ENCODE data around the gene RNF31.
"Not testable (repeated sequence)": the region's sequence is repeated elsewhere in the genome, so short reads cannot be mapped to it uniquely, and the experiment has no call there.

The RNF31 gene

DNA sequence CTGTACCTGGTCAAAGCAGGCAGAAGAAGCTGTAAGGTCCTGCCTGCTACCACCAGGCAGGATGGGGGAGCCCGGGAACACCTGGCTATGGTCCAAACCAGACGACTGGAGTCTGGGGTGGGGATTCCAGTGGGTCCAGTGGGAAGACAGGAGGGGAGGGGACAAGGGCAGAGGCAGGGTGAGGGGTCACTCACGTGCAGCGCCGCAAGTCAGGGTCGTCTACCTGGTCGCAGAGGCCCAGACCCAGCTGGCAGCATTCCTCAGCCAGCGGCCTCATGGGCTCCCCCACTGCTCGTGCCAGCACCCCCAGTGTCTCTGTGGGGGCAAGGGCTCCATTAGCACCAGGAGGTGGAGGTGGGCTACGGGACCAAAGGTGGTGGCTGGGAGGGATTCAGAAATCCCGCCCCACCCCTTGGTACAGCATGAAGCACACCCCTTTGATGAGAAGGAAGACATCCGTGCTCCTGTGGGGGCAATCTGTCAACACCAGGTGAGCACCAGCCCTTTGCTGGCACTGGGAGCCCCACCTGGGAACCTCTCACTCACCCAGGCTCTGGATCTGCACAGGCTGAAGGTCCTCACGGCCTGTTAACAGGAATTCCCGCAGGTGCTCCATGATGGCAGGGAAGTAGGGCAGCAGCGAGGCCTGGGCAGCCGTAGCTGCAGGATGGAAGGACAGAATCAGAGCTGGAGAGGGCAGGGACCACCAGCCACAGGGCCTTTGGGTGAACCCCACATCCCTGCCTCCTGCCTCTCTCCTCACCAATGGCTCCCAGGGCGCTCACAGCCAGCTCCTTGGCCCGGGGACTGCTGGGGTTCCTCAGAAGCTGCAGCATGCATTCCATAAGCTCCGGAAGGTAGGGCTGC lies 37.0 kb downstream of the RNF31 start:
- no peak for DNase-seq

DNA sequence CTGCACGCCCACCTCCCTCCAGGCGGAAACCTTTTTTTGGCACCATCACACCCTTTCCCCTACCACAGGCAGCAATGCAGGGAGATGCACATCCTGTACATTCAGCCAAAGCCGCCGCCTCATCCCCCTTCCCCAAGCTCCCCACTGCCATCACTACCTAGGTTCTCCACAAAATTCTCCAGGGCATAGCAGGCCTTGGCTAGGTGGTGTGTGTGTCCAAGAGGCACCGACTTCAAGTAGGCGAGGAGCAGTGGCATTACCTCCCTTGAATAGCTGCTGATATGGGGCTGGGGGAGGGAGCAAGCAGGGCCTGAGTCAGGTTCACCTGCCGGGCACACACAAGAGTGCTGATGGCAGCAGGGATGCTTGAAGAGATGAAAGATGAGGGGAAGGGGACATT lies 37.7 kb downstream of the RNF31 start:
- DNase-seq = no peak

DNA sequence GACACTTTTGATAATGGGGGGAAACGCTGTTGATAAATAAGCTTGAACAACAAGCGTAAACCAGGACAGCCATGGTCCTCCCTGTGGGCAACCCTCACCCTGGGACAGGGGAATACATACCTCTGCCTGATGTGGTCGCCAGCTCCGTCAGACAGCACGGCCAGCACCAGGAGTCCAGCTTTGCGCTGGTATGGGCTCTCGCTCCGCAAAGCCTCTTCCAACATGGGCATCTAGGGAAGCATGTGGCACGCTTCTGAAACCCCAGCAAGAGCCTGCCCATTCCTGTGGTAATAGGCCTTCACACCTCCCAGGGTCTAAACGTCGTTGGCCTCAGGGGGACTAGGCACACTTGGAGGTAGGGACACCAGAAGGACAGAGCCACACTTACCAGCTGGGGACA lies 38.4 kb downstream of the RNF31 start:
- no peak for DNase-seq

- no peak for DNase-seq
Observed at GRCh38 chr14:24186831-24187538, 39.7 kb downstream of the RNF31 start.

DNA sequence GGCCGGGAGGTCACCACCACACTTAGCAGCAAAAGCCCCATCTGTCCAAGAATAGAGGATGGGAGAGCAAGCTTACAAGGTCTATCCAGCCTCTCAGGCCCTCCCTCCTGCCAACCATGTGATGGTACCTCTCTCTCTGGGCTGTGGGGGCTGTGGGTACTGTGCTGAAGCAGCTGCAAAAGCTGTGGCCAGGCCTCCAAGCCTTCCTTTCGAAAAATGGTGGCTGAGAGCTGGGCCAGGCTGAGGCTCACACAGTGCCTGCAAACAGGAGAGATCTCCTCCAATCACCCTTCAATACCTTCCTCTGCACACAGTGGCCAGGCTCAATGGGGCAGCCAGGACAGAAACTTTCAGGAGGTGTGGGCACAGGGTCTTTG lies 40.2 kb downstream of the RNF31 start:
- no peak for DNase-seq

DNA sequence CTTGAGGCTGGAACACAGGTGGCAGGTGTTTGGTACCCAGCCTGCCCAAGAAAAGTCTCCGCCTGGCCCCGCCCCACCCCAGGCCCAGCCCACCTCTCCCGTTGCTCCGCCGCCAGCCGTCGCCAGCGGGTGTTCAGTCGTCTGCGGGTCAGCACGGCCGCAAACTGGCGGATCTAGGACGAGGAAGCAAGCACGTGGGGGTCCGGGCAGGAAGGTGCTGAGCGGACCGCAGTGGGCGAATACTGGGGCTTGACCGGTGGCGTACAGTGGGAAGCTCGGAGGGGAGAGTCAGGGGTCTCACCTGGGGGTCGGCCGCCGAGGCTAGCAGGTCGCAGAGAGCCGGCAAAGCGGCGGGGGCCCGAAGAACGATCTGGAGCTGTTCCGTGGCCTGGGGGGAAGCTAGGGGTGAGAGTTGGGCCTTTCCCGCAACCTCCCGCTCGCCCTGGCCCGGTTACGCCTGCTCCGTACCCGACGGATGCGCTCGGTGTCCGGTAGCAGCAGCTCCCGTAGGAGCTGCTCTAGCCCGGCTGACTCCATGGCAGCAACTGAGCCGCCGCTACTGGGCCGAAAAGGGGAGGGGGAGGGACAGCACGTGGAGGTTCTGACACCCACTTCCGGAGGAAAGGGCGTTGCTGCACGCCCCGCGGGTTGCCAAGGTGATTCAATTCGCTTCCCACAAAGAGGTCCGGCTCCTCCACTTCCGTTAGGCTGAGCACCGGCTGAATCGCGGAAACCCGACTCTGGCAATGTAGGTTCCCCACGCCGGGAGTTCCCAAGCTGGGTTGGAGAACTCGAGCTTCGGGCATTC lies 41.2 kb downstream of the RNF31 start, which contains the start of gene IPO4:
Gene IPO4 (minus strand): TSS at position 566 of the 808 bp plus-strand sequence. CDS start 29 bp downstream, at position 537.
- DNase-seq = peak; percentile 96 to 99 (median 98)

DNA sequence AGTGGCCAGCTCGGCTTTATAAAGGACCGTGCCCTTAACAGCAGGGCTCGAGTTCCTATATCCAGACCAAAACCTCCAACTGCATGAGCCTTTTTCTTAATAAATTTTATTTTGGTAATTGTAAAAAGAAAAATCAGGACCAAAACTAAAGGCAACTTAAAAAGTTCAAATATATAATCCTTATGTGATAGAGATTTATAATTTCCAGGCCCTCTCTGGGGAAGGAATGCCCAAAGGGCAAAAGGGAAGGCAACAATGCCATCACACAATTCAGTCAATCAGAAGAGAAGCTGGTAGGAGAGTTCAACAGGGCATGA lies 41.7 kb downstream of the RNF31 start:
- no peak for DNase-seq

DNA sequence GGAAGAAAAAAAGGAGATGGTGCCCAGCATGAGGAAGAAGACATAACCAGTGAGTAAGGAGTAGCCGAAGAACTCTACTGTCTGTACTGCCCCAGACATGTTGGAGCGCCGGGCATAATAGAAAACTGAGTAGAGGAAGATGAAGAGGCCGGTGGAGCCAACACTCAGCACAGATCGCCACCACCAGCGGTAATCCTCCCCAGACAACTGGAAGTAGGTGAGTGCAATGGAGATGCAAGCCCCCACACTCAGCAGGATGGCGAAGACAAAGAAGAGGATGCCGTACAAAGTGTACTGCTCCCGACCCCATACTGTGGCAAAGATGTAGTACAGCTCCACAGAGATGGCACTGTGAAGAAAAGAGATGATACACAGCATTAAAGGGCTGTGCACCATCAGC lies 42.2 kb downstream of the RNF31 start:
- no peak for DNase-seq

GRCh38 chr14:24190416-24190815 lies 43.1 kb downstream of the RNF31 start:
- DNase-seq = no peak

GRCh38 chr14:24192933-24193332 lies 45.6 kb downstream of the RNF31 start:
- no peak for DNase-seq

DNA sequence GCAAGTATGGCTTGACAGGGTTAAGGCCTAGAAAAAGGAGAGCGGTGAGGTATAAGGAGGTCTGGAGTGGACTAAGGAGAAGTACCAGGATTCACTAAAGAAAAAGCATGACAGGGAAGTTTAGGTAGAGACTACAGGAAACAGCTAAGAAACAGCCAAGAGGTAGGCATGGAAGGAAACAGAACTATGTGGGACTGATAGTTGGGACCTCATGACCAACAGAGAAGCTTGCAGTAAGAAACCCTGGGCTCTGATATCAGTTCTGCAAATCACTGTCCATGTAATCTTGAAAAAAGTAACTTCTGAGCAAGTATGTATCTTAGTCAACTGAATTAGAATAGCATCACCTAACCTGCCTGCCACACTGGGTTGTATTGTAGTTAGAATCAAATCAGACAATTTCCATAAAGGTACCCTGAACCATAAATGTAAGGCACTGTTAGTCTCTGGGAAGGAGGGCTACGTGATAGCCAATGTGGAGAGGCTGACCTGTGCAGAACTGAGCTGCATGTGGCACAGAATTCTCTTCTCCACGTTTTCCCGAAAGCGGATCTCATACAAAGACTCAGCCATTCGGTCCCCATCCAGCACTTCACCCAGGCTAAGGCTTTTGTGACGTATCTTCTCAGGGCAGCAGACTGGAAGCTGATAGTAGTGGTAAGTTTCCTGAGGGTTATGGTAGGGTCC lies 47.0 kb downstream of the RNF31 start:
- DNase-seq = no peak

DNA sequence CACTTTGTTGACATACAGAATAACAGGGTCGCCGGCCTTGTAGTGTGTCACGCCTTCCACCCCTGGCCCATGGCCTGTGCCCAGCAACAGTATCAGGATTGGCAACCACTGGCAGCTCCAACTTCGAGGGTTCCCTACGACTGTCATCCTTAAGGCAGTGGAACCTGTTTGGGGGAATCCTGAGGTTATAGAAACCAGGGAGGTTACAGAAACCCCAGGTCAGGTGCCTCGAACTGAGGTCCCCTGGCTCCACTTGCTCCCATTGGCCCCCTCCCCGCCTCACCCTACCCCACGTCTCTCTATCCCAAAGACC lies 47.5 kb downstream of the RNF31 start:
- no peak for DNase-seq

- peak; percentile 85 to 93 (median 92) for DNase-seq
Observed at GRCh38 chr14:24195186-24196070, 48.1 kb downstream of the RNF31 start, which contains the start of gene TM9SF1. TM9SF1 (minus strand) TSS chr14:24195441; CDS start chr14:24195019, 422 bp downstream.

- DNase-seq = peak in 2 of 3 experiments; percentile 40 to 73
Observed at GRCh38 chr14:24196071-24197055, 49.1 kb downstream of the RNF31 start.

- DNase-seq = no peak
Observed at GRCh38 chr14:24197056-24197450, 49.8 kb downstream of the RNF31 start.

DNA sequence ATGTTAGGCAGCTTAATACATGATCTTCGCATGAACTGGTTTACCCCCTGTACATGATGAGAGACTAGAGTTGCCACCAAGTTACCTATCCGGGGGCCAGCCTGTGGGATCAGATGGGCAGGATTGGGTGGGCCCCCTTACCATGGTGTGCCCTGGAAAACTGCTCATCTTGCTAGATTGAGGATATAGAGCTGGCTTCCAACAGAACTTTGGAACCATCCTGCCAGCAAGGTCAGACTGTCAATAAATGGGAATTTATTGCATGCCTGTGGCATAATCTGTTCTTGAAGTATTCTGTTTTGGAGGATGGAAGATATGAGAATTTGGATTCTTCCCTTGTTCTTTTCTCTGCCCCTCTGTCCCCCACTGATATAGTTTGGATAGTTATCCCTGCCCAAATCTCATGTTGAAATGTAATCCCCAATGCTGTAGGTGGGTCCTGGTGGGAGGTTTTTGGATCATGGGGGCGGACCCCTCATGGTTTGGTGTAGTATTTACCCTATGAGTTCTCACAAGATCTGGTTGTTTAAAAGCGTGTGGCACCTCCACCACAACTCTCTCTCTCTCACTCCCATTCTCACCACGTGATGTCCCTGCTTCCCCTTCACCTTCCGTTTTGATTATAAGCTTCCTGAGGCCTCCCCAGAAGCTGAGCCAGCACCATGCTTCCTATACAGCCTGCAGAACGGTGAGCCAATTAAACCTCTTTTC lies 51.7 kb downstream of the RNF31 start:
- DNase-seq = no peak

- not testable (repeated sequence) for DNase-seq
Observed at GRCh38 chr14:24202538-24202937, 55.2 kb downstream of the RNF31 start.

DNA sequence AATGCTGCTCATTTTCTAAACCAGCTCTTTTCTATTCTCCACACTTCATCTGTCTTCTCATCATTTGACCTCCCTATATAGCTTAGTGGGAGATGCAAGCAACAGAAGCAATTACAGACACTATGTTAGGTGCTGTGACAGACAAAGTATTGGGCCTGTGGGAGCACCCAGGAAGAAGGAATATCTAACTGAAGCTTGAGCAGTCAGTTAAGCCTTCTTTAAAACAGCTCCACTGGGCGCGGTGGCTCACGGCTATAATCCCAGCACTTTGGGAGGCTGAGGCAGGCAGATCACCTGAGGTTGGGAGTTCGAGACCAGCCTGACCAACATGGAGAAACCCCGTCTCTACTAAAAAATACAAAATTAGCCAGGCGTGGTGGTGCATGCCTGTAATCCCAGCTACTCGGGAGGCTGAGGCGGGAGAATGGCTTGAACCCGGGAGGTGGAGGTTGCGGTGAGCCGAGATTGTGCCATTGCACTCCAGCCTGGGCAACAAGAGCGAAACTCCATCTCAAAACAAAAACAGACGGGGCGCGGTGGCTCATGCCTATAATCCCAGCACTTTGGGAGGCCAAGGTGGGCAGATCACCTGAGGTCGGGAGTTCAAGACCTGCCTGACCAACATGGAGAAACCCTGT lies 56.1 kb downstream of the RNF31 start:
- not testable (repeated sequence) for DNase-seq
